OCI-LY3 (cell line): Measurements from ENCODE around the gene HS2ST1.

Experiments
- EZH2phosphoT487 ChIP-seq: fragments of 200-600 bp; shearing (Covaris generic); IDR thresholded peaks from 2 replicates; pipeline ENCODE4 v1.6.1; 2018; ENCODE audit warnings: antibody characterized with exemption, mixed run types, low read depth
- TF ChIP-seq, protein P1 (sequence below): fragments of 200-600, 300-600 bp; sonication (generic); IDR thresholded peaks from 2 replicates; pipeline ENCODE4 v1.5.1; 2014; ENCODE audit warnings: antibody characterized with exemption, low read length, low read depth

DNA sequence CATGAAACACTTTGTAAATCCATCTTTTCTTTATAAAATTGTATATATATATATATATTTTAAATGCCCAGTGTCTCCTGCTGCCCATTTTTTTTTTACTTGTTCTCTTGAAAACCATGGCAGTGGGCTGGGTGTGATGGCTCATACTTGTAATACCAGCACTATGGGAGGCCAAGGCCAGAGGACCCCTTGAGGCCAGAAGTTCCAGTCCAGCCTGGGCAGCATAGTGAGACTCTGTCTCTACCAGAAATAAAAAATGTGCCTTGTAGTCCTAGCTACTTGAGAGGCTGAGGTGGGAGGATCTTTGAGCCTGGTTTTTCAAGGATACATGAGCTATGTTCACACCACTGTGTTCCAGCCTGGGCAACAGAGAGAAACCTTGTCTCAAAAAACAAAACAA lies 62.2 kb downstream of the HS2ST1 start:
- TF ChIP-seq EZH2phosphoT487 = no peak
- TF ChIP-seq, protein P1, sequence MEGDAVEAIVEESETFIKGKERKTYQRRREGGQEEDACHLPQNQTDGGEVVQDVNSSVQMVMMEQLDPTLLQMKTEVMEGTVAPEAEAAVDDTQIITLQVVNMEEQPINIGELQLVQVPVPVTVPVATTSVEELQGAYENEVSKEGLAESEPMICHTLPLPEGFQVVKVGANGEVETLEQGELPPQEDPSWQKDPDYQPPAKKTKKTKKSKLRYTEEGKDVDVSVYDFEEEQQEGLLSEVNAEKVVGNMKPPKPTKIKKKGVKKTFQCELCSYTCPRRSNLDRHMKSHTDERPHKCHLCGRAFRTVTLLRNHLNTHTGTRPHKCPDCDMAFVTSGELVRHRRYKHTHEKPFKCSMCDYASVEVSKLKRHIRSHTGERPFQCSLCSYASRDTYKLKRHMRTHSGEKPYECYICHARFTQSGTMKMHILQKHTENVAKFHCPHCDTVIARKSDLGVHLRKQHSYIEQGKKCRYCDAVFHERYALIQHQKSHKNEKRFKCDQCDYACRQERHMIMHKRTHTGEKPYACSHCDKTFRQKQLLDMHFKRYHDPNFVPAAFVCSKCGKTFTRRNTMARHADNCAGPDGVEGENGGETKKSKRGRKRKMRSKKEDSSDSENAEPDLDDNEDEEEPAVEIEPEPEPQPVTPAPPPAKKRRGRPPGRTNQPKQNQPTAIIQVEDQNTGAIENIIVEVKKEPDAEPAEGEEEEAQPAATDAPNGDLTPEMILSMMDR = no peak
